Right ventricle myocardium inferior (tissue), 1 donor: ENCODE data around the gene RAP1GAP. TPM values are rescaled to one million over a fixed set of nuclear protein-coding genes. Genes with fewer than 3 reads are reported as not detected.

Experiments
- ATAC-seq: fragments of 200-7000 bp; cut with Tn5 transposase; one replicate; pipeline ENCODE4 v1.9.1; 2020; ENCODE audit warnings: mild to moderate bottlenecking, moderate library complexity
- DNase-seq: peaks from one replicate; pipeline ENCODE4 v3.0.0; 2021; ENCODE audit errors: missing footprints
- intact Hi-C: fragments of 100-400 bp; cut with DNase I; formaldehyde crosslinking; loops from one replicate; pipeline ENCODE4 v1.11.0; 2022
- total RNA-seq: library from RNA; stranded (reverse); fragmentation: NEBNext Ultra II Directional; extraction: Animal tissue kit (Norgen Biotek cat#: 25700); gene quantifications from one replicate; pipeline ENCODE4 v1.2.1, GENCODE V29; 2021
- donor health status: DM: no; HTN: yes; CAD: no; lungs with severe emphysema.

The RAP1GAP gene
- total RNA-seq, 1 donor from 2014 or later = 4.5 TPM

- DNase-seq (no peak), ATAC-seq (no peak)
- intact Hi-C loops = no loop called here
These were observed 4.2 kb downstream of the RAP1GAP start for GRCh38 chr1:21664806-21665588.

GRCh38 chr1:21663951-21664805 lies 5.0 kb downstream of the RAP1GAP start:
- intact Hi-C loops = no loop called here
- no peak for ATAC-seq
- no peak for DNase-seq

- DNase-seq = no peak
- intact Hi-C loops = no loop called here
- no peak for ATAC-seq
These were observed 5.8 kb downstream of the RAP1GAP start for GRCh38 chr1:21663248-21663950.

GRCh38 chr1:21662426-21663247 lies 6.5 kb downstream of the RAP1GAP start:
- DNase-seq (no peak), ATAC-seq (no peak)
- intact Hi-C loops = no loop called here

- intact Hi-C loops = no loop called here
- no peak for ATAC-seq
These were observed 7.3 kb downstream of the RAP1GAP start for GRCh38 chr1:21661886-21662285.

GRCh38 chr1:21659924-21660326 lies 9.2 kb downstream of the RAP1GAP start:
- no peak for ATAC-seq
- intact Hi-C loops = loop anchor here (1.0 to 10.0 kb wide), 4 partner anchors 86 to 425 kb away; no protein-coding TSS in a partner anchor
- no peak for DNase-seq

More at GRCh38 chr1:21661886-21662285, 7.3 kb downstream of the RAP1GAP start:
- no peak for DNase-seq

GRCh38 chr1:21659099-21659923 lies 9.8 kb downstream of the RAP1GAP start:
- intact Hi-C loops = loop anchor here (1.0 to 10.0 kb wide), 4 partner anchors 85 to 425 kb away; no protein-coding TSS in a partner anchor
- DNase-seq (peak; percentile 94), ATAC-seq (peak; percentile 73)

GRCh38 chr1:21657456-21658190 lies 11.5 kb downstream of the RAP1GAP start:
- intact Hi-C loops = loop anchor here (5.0 to 10.0 kb wide), 3 partner anchors 145 to 423 kb away; no protein-coding TSS in a partner anchor
- DNase-seq (no peak), ATAC-seq (no peak)

- DNase-seq (no peak), ATAC-seq (no peak)
- intact Hi-C loops = loop anchor here (5.0 to 10.0 kb wide), 3 partner anchors 143 to 421 kb away; no protein-coding TSS in a partner anchor
These were observed 13.4 kb downstream of the RAP1GAP start for GRCh38 chr1:21655748-21656147.

- DNase-seq = no peak
- intact Hi-C loops = loop anchor here (5.0 to 10.0 kb wide), 3 partner anchors 143 to 420 kb away; no protein-coding TSS in a partner anchor
- no peak for ATAC-seq
These were observed 13.9 kb downstream of the RAP1GAP start for GRCh38 chr1:21655259-21655658.

GRCh38 chr1:21654209-21654608 lies 14.9 kb downstream of the RAP1GAP start:
- no peak for ATAC-seq
- no peak for DNase-seq
- intact Hi-C loops = loop anchor here (10.0 kb wide), 1 partner anchor 419 kb away; no protein-coding TSS in a partner anchor

- no peak for ATAC-seq
- intact Hi-C loops = loop anchor here (10.0 kb wide), 1 partner anchor 419 kb away; no protein-coding TSS in a partner anchor
- DNase-seq = no peak
These were observed 15.4 kb downstream of the RAP1GAP start for GRCh38 chr1:21653744-21654100.

GRCh38 chr1:21652937-21653743 lies 16.0 kb downstream of the RAP1GAP start:
- ATAC-seq (no peak), DNase-seq (no peak)
- intact Hi-C loops = loop anchor here (10.0 kb wide), 1 partner anchor 418 kb away; no protein-coding TSS in a partner anchor

GRCh38 chr1:21652101-21652936 lies 16.8 kb downstream of the RAP1GAP start:
- DNase-seq (no peak), ATAC-seq (no peak)
- intact Hi-C loops = loop anchor here (10.0 kb wide), 1 partner anchor 418 kb away; no protein-coding TSS in a partner anchor
